Gastroesophageal sphincter (tissue), 3 donors: ENCODE data around the gene SLAMF8.

Experiments used
- CTCF ChIP-seq, 4 experiments: fragments of 200-600 bp in 2 of 4; fragments of 450-650 bp in 2 of 4; sonication (generic) in 1 of 4; IDR thresholded peaks; one replicate each; pipeline ENCODE4 v1.5.1; 2017 to 2019; ENCODE audit warnings: antibody characterized with exemption in 4 of 4, mild to moderate bottlenecking in 2 of 4, moderate library complexity in 2 of 4
- EP300 ChIP-seq: sonication (generic); formaldehyde crosslinking; IDR thresholded peaks from one replicate; pipeline ENCODE4 v1.6.1; 2017; ENCODE audit warnings: antibody characterized with exemption, mild to moderate bottlenecking
- POLR2A ChIP-seq, 2 donors: fragments of 450-650 bp; IDR thresholded peaks; one replicate each; pipeline ENCODE4 v1.6.1; 2017; ENCODE audit warnings: antibody characterized with exemption in 2 of 2, mild to moderate bottlenecking in 2 of 2, moderate library complexity in 1 of 2
- POLR2AphosphoS5 ChIP-seq: sonication (generic); formaldehyde crosslinking; IDR thresholded peaks from one replicate; pipeline ENCODE4 v1.6.1; 2017; ENCODE audit warnings: antibody characterized with exemption

DNA sequence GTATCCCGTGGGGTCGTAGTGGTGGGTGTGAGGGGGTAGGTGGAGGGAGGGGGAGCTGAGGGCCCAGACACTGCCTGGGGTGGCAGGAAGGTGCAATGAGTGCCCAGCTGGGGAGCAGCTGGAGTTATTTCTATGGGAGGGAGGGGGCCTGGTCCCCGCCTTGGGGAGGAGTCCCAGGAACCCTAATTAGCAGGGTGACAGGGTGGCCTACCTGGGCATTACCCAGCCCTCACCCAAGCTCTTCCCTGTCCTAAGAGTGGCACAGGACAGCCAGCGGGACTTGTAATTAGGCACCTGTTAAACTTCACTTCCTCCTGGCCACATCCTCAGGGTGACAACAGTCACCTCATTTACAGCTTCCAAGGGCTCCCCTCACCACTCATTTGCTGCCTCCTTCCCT lies 35.9 kb downstream of the SLAMF8 start, which contains the start of gene VSIG8:
- TF ChIP-seq CTCF (IDR thresholded peaks at IDR 0.05) (no peak), POLR2A (IDR thresholded peaks at IDR 0.05) (no peak), POLR2AphosphoS5 (no peak), EP300 (no peak)
